ENCODE data around the gene SULT6B1. TPM values are rescaled to one million over a fixed set of nuclear protein-coding genes. Genes with fewer than 3 reads are reported as not detected.
"Not testable (repeated sequence)": the region's sequence is repeated elsewhere in the genome, so short reads cannot be mapped to it uniquely, and the experiment has no call there.

SULT6B1 gene
- total and polyA plus RNA-seq, 2 donors (not counting 1 experiment from before 2014, with no cell fraction given): not detected

DNA sequence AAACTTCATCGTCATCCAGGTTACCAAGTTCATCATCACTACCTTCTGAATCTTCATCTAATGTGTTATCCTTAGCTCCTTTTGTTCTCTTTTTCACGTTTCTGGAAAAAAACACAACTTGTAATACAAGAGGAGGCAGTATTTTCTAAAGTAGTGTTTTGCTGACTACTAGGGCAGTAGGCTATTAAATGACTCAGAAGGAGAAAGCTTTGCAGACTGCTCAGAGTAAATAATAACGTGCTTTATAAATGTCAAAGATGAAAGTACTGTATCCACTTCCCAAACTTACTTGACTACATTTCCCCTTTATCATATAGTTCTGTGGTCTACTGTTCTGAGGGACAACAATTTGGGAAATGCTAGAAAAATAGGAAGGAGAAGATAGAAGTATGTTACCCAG, 23.5 kb upstream of the SULT6B1 start:
- Histone ChIP-seq H3K4me2 (replicated peaks; ENCODE audit: low read depth, low read length, poor library complexity, severe bottlenecking) (no peak overlapping the region), H3K27me3 (replicated peaks in 1 of 4; ENCODE audit: control extremely low read depth in 1 of 4, control insufficient read depth in 3 of 4, insufficient read depth in 4 of 4, low read length in 3 of 4) (no peaks in the 10 kb centered on the region), H3K27ac (ENCODE audit: low read length in 2 of 2) (no peak overlapping the region), H3K9ac (ENCODE audit: low read length) (no peak overlapping the region), H3K79me2 (ENCODE audit: control insufficient read depth, insufficient read depth, low read length) (peaks cover 13% of the 10 kb centered on the region), H3K9me3 (ENCODE audit: control extremely low read depth in 1 of 3, control insufficient read depth in 2 of 3, insufficient read depth in 1 of 3, low read length in 2 of 3) (no peaks in the 10 kb centered on the region), H3K36me3 (replicated peaks in 1 of 2; ENCODE audit: control extremely low read depth in 1 of 2, control insufficient read depth in 1 of 2, extremely low read depth in 1 of 2, insufficient read depth in 2 of 2, low read length in 1 of 2) (peaks cover 23 to 80% of the 10 kb centered on the region in 2 experiments), H4K20me1 (ENCODE audit: control insufficient read depth, insufficient read depth, low read length, poor library complexity, severe bottlenecking) (no peaks in the 10 kb centered on the region), H2AFZ (ENCODE audit: insufficient read depth, low read depth, low read length, poor library complexity, severe bottlenecking) (no peak overlapping the region), H3K4me3 (ENCODE audit: control extremely low read depth in 1 of 5, extremely low read depth in 1 of 5, insufficient read depth in 1 of 5, low read depth in 2 of 5, low read length in 4 of 5) (no peak overlapping the region), H3K4me1 (ENCODE audit: control insufficient read depth in 2 of 2, insufficient read depth in 2 of 2, low read length in 2 of 2) (no peaks in the 10 kb centered on the region)
- no peak overlapping the region for H3K27ac Mint-ChIP-seq
- TF ChIP-seq, protein P1, sequence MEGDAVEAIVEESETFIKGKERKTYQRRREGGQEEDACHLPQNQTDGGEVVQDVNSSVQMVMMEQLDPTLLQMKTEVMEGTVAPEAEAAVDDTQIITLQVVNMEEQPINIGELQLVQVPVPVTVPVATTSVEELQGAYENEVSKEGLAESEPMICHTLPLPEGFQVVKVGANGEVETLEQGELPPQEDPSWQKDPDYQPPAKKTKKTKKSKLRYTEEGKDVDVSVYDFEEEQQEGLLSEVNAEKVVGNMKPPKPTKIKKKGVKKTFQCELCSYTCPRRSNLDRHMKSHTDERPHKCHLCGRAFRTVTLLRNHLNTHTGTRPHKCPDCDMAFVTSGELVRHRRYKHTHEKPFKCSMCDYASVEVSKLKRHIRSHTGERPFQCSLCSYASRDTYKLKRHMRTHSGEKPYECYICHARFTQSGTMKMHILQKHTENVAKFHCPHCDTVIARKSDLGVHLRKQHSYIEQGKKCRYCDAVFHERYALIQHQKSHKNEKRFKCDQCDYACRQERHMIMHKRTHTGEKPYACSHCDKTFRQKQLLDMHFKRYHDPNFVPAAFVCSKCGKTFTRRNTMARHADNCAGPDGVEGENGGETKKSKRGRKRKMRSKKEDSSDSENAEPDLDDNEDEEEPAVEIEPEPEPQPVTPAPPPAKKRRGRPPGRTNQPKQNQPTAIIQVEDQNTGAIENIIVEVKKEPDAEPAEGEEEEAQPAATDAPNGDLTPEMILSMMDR (IDR thresholded peaks at IDR 0.05): no peak
- no peak for TF ChIP-seq EZH2 (IDR thresholded peaks at IDR 0.05; ENCODE audit: borderline replicate concordance, insufficient read depth, low read depth, low read length, poor library complexity, severe bottlenecking)
- DNase-seq: no peak
- ATAC-seq (ENCODE audit: low read depth): no peak
- intact Hi-C loops (cut with micrococcal nuclease): no loop called here
- ChIA-PET POLR2A (no interaction called here), CTCF (interaction anchor here (0.6 kb wide), 1 partner anchor 25 kb away, joined by 3 read pairs; no protein-coding TSS in a partner anchor)
- WGBS (ENCODE audit: insufficient coverage): no CpG with 5 or more reads among the region's 3 CpGs
- H3K9me3 Mint-ChIP-seq (ENCODE audit: insufficient read depth): peaks cover 2% of the 10 kb centered on the region
- H3K27me3 Mint-ChIP-seq: no peaks in the 10 kb centered on the region
- no peaks in the 10 kb centered on the region for H3K4me1 Mint-ChIP-seq
- no peak overlapping the region for H3K4me3 Mint-ChIP-seq

DNA sequence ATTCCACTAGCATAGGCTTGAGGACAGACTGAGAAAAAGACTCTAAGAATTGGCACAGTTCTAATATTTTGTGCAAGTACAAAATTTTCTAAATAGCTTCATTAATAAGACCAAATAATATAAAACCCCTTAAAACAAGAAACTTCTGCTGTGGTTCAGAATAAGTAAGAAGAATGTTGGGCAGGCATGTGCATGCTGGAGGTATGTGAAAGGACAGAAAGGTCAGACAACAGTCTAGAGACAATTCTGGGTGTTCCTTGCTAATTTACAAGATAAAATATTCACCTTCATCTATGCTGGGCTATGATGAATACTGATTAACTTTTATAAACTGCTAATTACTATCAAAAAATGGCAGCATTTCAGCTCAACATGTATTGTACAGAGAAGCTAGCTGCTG, 22.7 kb upstream of the SULT6B1 start:
- Mint-ChIP-seq H3K9me3 (ENCODE audit: insufficient read depth) (peaks cover 2% of the 10 kb centered on the region), H3K27ac (no peak overlapping the region), H3K27me3 (no peaks in the 10 kb centered on the region), H3K4me3 (no peak overlapping the region), H3K4me1 (no peaks in the 10 kb centered on the region)
- H3K9me3 ChIP-seq (ENCODE audit: control extremely low read depth in 1 of 3, control insufficient read depth in 2 of 3, insufficient read depth in 1 of 3, low read length in 2 of 3): peaks cover 0 to 3% (median 0%) of the 10 kb centered on the region in 3 donors
- H4K20me1 ChIP-seq (ENCODE audit: control insufficient read depth, insufficient read depth, low read length, poor library complexity, severe bottlenecking): no peaks in the 10 kb centered on the region
- H3K27me3 ChIP-seq (replicated peaks in 1 of 4; ENCODE audit: control extremely low read depth in 1 of 4, control insufficient read depth in 3 of 4, insufficient read depth in 4 of 4, low read length in 3 of 4): no peaks in the 10 kb centered on the region
- no peak overlapping the region for H3K9ac ChIP-seq (ENCODE audit: low read length)
- no peak overlapping the region for H3K27ac ChIP-seq (ENCODE audit: low read length in 2 of 2)
- DNase-seq: no peak
- ChIA-PET CTCF (interaction anchor here (0.6 kb wide), 1 partner anchor 26 kb away, joined by 3 read pairs; no protein-coding TSS in a partner anchor), POLR2A (no interaction called here)
- H3K4me1 ChIP-seq (ENCODE audit: control insufficient read depth in 2 of 2, insufficient read depth in 2 of 2, low read length in 2 of 2): no peaks in the 10 kb centered on the region
- H2AFZ ChIP-seq (ENCODE audit: insufficient read depth, low read depth, low read length, poor library complexity, severe bottlenecking): no peak overlapping the region
- H3K36me3 ChIP-seq (replicated peaks in 1 of 2; ENCODE audit: control extremely low read depth in 1 of 2, control insufficient read depth in 1 of 2, extremely low read depth in 1 of 2, insufficient read depth in 2 of 2, low read length in 1 of 2): peaks cover 23 to 80% of the 10 kb centered on the region in 2 experiments
- intact Hi-C loops (cut with micrococcal nuclease): no loop called here
- TF ChIP-seq EZH2 (IDR thresholded peaks at IDR 0.05; ENCODE audit: borderline replicate concordance, insufficient read depth, low read depth, low read length, poor library complexity, severe bottlenecking): no peak
- TF ChIP-seq, protein P1 (IDR thresholded peaks at IDR 0.05): no peak
- H3K4me2 ChIP-seq (replicated peaks; ENCODE audit: low read depth, low read length, poor library complexity, severe bottlenecking): no peak overlapping the region
- H3K79me2 ChIP-seq (ENCODE audit: control insufficient read depth, insufficient read depth, low read length): peaks cover 21% of the 10 kb centered on the region
- no peak for ATAC-seq (ENCODE audit: low read depth)
- no peak overlapping the region for H3K4me3 ChIP-seq (ENCODE audit: control extremely low read depth in 1 of 5, extremely low read depth in 1 of 5, insufficient read depth in 1 of 5, low read depth in 2 of 5, low read length in 4 of 5)

DNA sequence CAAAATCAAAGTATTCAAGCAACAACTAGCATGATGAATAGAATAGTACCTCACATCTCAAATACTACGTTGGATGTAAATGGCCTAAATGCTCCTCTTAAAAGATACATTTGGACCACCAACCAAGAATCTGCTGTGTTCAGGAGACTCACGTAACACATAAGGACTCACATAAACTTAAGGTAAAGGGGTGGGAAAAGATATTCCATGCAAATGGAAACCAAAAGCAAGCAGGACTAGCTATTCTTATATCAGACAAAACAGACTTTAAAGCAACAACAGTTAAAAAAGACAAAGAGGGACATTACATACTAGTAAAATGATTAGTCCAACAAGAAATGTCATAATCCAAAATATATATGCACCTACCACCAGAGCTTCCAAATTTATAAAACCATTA, 18.3 kb upstream of the SULT6B1 start:
- H3K27ac Mint-ChIP-seq; H2AFZ ChIP-seq (ENCODE audit: insufficient read depth, low read depth, low read length, poor library complexity, severe bottlenecking); ATAC-seq (ENCODE audit: low read depth); DNase-seq; H3K4me3 Mint-ChIP-seq; H3K27me3 Mint-ChIP-seq; POLR2A ChIA-PET; H3K27ac ChIP-seq (ENCODE audit: low read length in 2 of 2); H3K27me3 ChIP-seq (replicated peaks in 1 of 4; ENCODE audit: control extremely low read depth in 1 of 4, control insufficient read depth in 3 of 4, insufficient read depth in 4 of 4, low read length in 3 of 4); intact Hi-C loops (cut with micrococcal nuclease); H3K4me3 ChIP-seq (ENCODE audit: control extremely low read depth in 1 of 5, extremely low read depth in 1 of 5, insufficient read depth in 1 of 5, low read depth in 2 of 5, low read length in 4 of 5); H3K4me1 Mint-ChIP-seq; CTCF ChIA-PET; H3K4me2 ChIP-seq (replicated peaks; ENCODE audit: low read depth, low read length, poor library complexity, severe bottlenecking); H3K9me3 Mint-ChIP-seq (ENCODE audit: insufficient read depth); H3K9ac ChIP-seq (ENCODE audit: low read length); H3K4me1 ChIP-seq (ENCODE audit: control insufficient read depth in 2 of 2, insufficient read depth in 2 of 2, low read length in 2 of 2); H4K20me1 ChIP-seq (ENCODE audit: control insufficient read depth, insufficient read depth, low read length, poor library complexity, severe bottlenecking); H3K9me3 ChIP-seq (ENCODE audit: control extremely low read depth in 1 of 3, control insufficient read depth in 2 of 3, insufficient read depth in 1 of 3, low read length in 2 of 3): not testable (repeated sequence)
- Histone ChIP-seq H3K79me2 (ENCODE audit: control insufficient read depth, insufficient read depth, low read length) (peaks cover 49% of the 10 kb centered on the region), H3K36me3 (replicated peaks in 1 of 2; ENCODE audit: control extremely low read depth in 1 of 2, control insufficient read depth in 1 of 2, extremely low read depth in 1 of 2, insufficient read depth in 2 of 2, low read length in 1 of 2) (peaks cover 24 to 72% of the 10 kb centered on the region in 2 experiments)
- WGBS (ENCODE audit: insufficient coverage): no CpG with 5 or more reads among the region's 2 CpGs

All from B cell (primary cell).